BLaER1 treated with 17β-estradiol and CSF1 and Interleukin-3, amounts not matched to agents 10 nM and 100 nM (cell line): Measurements from ENCODE around the gene FAM110D.

ENCODE experiments used
- H3K27ac ChIP-seq, 11 experiments: shearing (Covaris generic); formaldehyde crosslinking; 2 replicates each; pipeline ENCODE4 v1.8.1; 2022
- H3K27me3 ChIP-seq, 11 experiments: shearing (Covaris generic); formaldehyde crosslinking; 2 replicates each; pipeline ENCODE4 v1.8.1; 2022
- H3K36me3 ChIP-seq, 11 experiments: shearing (Covaris generic); formaldehyde crosslinking; 2 replicates each; pipeline ENCODE4 v1.8.1; 2022
- H3K4me1 ChIP-seq, 10 experiments: shearing (Covaris generic); formaldehyde crosslinking; 2 replicates each; pipeline ENCODE4 v1.8.1; 2022
- H3K4me2 ChIP-seq, 11 experiments: shearing (Covaris generic); formaldehyde crosslinking; 2 replicates each; pipeline ENCODE4 v1.8.1; 2022
- H3K4me3 ChIP-seq, 10 experiments: shearing (Covaris generic); formaldehyde crosslinking; 2 replicates each; pipeline ENCODE4 v1.8.1; 2022
- H3K9ac ChIP-seq, 11 experiments: shearing (Covaris generic); formaldehyde crosslinking; 2 replicates each; pipeline ENCODE4 v1.8.1; 2022
- H3K9me3 ChIP-seq, 11 experiments: shearing (Covaris generic); formaldehyde crosslinking; replicated peaks in 1 of 11; 2 replicates each; pipeline ENCODE4 v1.8.1; 2022
- H4K20me1 ChIP-seq, 11 experiments: shearing (Covaris generic); formaldehyde crosslinking; 2 replicates each; pipeline ENCODE4 v1.8.1; 2022
- Cebpa-rat ChIP-seq, 11 experiments: shearing (Covaris generic); IDR thresholded peaks; 2 replicates each; pipeline ENCODE4 v1.8.1; 2022

FAM110D gene

DNA sequence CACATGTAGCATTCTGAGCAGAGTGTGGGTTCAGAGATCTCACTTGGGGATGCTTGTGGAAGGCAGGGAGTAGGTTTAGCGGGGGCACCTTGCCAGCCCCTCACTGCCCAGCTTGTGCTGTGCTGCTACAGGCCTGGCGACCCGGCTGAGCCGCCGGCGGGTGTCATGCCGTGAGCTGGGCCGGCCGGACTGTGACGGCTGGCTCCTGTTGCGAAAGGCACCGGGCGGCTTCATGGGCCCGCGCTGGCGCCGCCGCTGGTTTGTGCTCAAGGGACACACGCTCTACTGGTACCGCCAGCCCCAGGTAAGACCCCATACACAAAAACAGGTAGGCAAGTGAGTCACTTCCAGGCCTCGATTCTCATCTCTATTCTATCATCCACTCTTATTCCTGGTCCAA is 26.0 kb downstream of the FAM110D start:
- H3K4me1 ChIP-seq, result no peaks in the 10 kb centered on the region
- no peak overlapping the region for H3K4me3 ChIP-seq
- TF ChIP-seq Cebpa-rat (IDR thresholded peaks at IDR 0.05), result no peak
- no peaks in the 10 kb centered on the region for H3K9me3 ChIP-seq
- H3K36me3 ChIP-seq, result no peaks in the 10 kb centered on the region
- H4K20me1 ChIP-seq, result no peaks in the 10 kb centered on the region; a peak in 1 of 22 replicates
- H3K9ac ChIP-seq, result no peak overlapping the region
- no peaks in the 10 kb centered on the region for H3K27me3 ChIP-seq
- H3K27ac ChIP-seq, result no peak overlapping the region
- H3K4me2 ChIP-seq, result no peak overlapping the region

DNA sequence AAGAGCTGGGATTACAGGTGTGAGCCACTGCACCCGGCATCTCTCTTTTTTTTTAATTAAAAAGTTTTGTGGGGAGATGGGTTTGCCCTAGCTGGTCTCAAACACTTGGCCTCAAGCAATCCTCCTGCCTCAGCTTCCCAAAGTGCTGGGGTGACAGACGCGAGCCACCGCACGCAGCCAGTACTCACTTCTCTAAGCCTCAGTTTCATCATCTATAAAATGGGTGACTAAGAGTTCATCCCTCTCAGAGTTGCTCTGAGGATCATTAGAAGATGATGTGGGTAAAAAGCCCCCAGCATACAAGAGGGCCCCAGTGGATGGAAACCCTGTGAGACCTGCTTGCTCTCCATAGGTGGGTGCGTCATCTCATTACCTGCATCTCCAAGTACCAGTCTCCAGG is 29.0 kb downstream of the FAM110D start:
- H3K27ac ChIP-seq, result no peak overlapping the region
- H3K9ac ChIP-seq, result no peak overlapping the region
- peaks cover 0 to 13% (median 11%) of the 10 kb centered on the region in 10 experiments; a peak in 13 of 20 replicates for H3K4me1 ChIP-seq
- H4K20me1 ChIP-seq, result no peaks in the 10 kb centered on the region; a peak in 1 of 22 replicates
- H3K9me3 ChIP-seq, result no peaks in the 10 kb centered on the region
- H3K27me3 ChIP-seq, result no peaks in the 10 kb centered on the region
- H3K4me3 ChIP-seq, result no peak overlapping the region
- no peak for TF ChIP-seq Cebpa-rat (IDR thresholded peaks at IDR 0.05)
- no peak overlapping the region for H3K4me2 ChIP-seq
- no peaks in the 10 kb centered on the region for H3K36me3 ChIP-seq

DNA sequence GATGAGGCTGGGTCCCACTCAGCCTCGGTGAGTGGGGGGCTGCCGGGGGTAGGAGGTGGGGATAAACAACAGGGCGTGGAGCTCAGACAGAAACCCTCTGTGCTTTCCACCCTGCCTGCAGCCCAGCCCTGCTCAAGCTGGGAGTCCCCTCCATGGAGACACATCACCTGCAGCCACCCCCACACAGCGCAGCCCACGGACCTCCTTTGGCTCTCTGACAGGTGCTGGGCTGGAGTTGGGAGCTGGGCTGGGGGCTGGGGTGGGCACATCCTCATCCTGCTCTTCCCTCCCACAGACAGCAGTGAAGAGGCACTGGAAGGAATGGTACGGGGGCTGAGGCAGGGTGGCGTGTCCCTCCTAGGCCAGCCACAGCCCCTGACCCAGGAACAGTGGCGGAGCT is 29.6 kb downstream of the FAM110D start:
- Histone ChIP-seq H3K9me3 (no peaks in the 10 kb centered on the region), H3K4me3 (no peak overlapping the region), H3K4me1 (peaks cover 0 to 13% (median 11%) of the 10 kb centered on the region in 10 experiments; a peak in 13 of 20 replicates), H3K9ac (no peak overlapping the region), H3K27ac (no peak overlapping the region), H3K27me3 (no peaks in the 10 kb centered on the region), H3K36me3 (no peaks in the 10 kb centered on the region), H4K20me1 (no peaks in the 10 kb centered on the region; a peak in 1 of 22 replicates), H3K4me2 (no peak overlapping the region)
- no peak for TF ChIP-seq Cebpa-rat (IDR thresholded peaks at IDR 0.05)

DNA sequence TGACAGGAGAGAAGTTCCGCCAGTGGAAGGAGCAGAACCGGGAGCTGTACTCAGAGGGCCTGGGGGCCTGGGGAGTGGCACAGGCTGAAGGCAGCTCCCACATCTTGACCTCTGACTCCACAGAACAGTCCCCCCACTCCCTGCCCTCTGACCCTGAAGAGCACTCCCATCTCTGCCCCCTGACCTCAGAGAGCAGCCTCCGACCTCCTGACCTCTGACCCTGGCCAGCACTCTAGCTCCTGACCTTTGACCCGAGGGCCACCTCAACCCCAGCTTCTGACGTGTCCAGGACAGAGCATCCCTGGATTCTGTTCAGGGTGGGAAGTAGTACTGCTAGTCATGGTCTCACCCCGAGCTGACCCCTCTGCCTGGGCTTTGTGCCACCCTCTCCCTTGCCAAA is 30.5 kb downstream of the FAM110D start:
- Histone ChIP-seq H3K9me3 (no peaks in the 10 kb centered on the region), H3K36me3 (no peaks in the 10 kb centered on the region), H3K27ac (no peak overlapping the region), H3K4me2 (no peak overlapping the region), H3K9ac (no peak overlapping the region), H3K4me1 (peaks cover 0 to 13% (median 11%) of the 10 kb centered on the region in 10 experiments; a peak in 13 of 20 replicates), H3K4me3 (no peak overlapping the region), H4K20me1 (no peaks in the 10 kb centered on the region; a peak in 1 of 22 replicates), H3K27me3 (no peaks in the 10 kb centered on the region)
- TF ChIP-seq Cebpa-rat (IDR thresholded peaks at IDR 0.05), result no peak

DNA sequence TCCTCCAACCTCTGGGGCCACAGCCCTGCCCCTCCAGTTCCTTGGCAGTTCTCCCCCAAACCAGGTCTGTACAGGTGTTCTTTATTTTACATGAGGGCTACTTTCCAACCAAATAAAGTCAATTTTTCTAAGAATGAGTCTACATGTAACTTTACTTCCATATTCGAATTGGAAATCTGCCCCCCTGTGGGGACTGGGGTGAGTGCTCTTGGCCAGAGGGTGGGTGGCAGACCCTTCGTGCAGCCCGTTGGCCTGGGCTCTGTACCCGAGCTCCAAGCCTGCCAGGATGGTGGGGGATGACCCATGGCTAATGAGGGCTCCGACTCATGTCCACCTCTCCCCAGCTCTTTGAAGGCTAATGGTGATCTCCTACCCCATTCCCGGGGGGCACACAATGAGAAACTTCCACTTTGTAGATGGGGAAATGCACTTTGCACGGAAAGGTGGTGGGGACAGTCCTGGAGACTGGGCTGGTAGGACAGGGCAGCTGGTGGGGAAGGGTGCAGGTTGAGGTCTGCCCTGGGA is 30.9 kb downstream of the FAM110D start:
- no peaks in the 10 kb centered on the region; a peak in 1 of 22 replicates for H4K20me1 ChIP-seq
- no peak overlapping the region for H3K4me3 ChIP-seq
- no peak overlapping the region for H3K9ac ChIP-seq
- peaks cover 0 to 13% (median 11%) of the 10 kb centered on the region in 10 experiments; a peak in 13 of 20 replicates for H3K4me1 ChIP-seq
- no peak for TF ChIP-seq Cebpa-rat (IDR thresholded peaks at IDR 0.05)
- no peaks in the 10 kb centered on the region for H3K36me3 ChIP-seq
- no peak overlapping the region for H3K27ac ChIP-seq
- H3K27me3 ChIP-seq, result no peaks in the 10 kb centered on the region
- H3K9me3 ChIP-seq, result no peaks in the 10 kb centered on the region
- H3K4me2 ChIP-seq, result no peak overlapping the region

GRCh38 chr1:26190373-26190987 is 31.6 kb downstream of the FAM110D start, which contains the start of gene CATSPER4:
Gene CATSPER4 (plus strand): TSS chr1:26190602. CDS start chr1:26190628, 26 bp downstream.
- Histone ChIP-seq H3K4me3 (no peak within 1 kb of the TSS), H3K27me3 (no peaks in the 10 kb centered on the region)

GRCh38 chr1:26191739-26192138 is 32.9 kb downstream of the FAM110D start:
- Histone ChIP-seq H3K4me3 (no peak overlapping the region), H3K27ac (no peak overlapping the region), H3K36me3 (no peaks in the 10 kb centered on the region), H3K4me1 (peaks cover 0 to 13% (median 11%) of the 10 kb centered on the region in 10 experiments; a peak in 13 of 20 replicates), H3K4me2 (peak overlapping the region in 7 of 11 experiments; percentile 16 to 68 (median 52); a peak in 13 of 22 replicates), H4K20me1 (no peaks in the 10 kb centered on the region; a peak in 1 of 22 replicates), H3K27me3 (no peaks in the 10 kb centered on the region), H3K9ac (no peak overlapping the region), H3K9me3 (no peaks in the 10 kb centered on the region)
- TF ChIP-seq Cebpa-rat (IDR thresholded peaks at IDR 0.05), result no peak

More at GRCh38 chr1:26190373-26190987, 31.6 kb downstream of the FAM110D start, which contains the start of gene CATSPER4:
- H3K9ac ChIP-seq, result no peak within 1 kb of the TSS
- H3K27ac ChIP-seq, result no peak within 1 kb of the TSS
- no peaks in the 10 kb centered on the region for H3K9me3 ChIP-seq
- H3K4me2 ChIP-seq, result peak within 1 kb of the TSS in 7 of 11 experiments; percentile 16 to 68 (median 52); a peak in 11 of 22 replicates
- no peaks in the 10 kb centered on the region for H3K36me3 ChIP-seq
- H4K20me1 ChIP-seq, result no peaks in the 10 kb centered on the region; a peak in 1 of 22 replicates
- no peak for TF ChIP-seq Cebpa-rat (IDR thresholded peaks at IDR 0.05)
- H3K4me1 ChIP-seq, result peaks cover 0 to 13% (median 11%) of the 10 kb centered on the region in 10 experiments; a peak in 13 of 20 replicates

GRCh38 chr1:26195805-26196204 is 36.9 kb downstream of the FAM110D start:
- Histone ChIP-seq H3K4me2 (no peak overlapping the region), H3K4me3 (no peak overlapping the region), H4K20me1 (no peaks in the 10 kb centered on the region), H3K36me3 (no peaks in the 10 kb centered on the region), H3K27me3 (no peaks in the 10 kb centered on the region), H3K9me3 (no peaks in the 10 kb centered on the region), H3K9ac (no peak overlapping the region), H3K4me1 (peaks cover 0 to 13% (median 11%) of the 10 kb centered on the region in 10 experiments; a peak in 13 of 20 replicates), H3K27ac (no peak overlapping the region)
- no peak for TF ChIP-seq Cebpa-rat (IDR thresholded peaks at IDR 0.05)

GRCh38 chr1:26197301-26197700 is 38.4 kb downstream of the FAM110D start:
- Histone ChIP-seq H4K20me1 (no peaks in the 10 kb centered on the region), H3K9ac (no peak overlapping the region), H3K36me3 (no peaks in the 10 kb centered on the region), H3K27me3 (no peaks in the 10 kb centered on the region), H3K9me3 (no peaks in the 10 kb centered on the region), H3K4me1 (peaks cover 0 to under 1% (median 0%) of the 10 kb centered on the region in 10 experiments; a peak in 1 of 20 replicates), H3K4me2 (no peak overlapping the region), H3K27ac (no peak overlapping the region), H3K4me3 (no peak overlapping the region)
- no peak for TF ChIP-seq Cebpa-rat (IDR thresholded peaks at IDR 0.05)
